SK-N-SH (cell line): ENCODE data around the gene CCNL1. TPM values are rescaled to one million over a fixed set of nuclear protein-coding genes. Genes with fewer than 3 reads are reported as not detected.

Experiments
- CTCF ChIA-PET: fragments of 300-600, 350-600 bp; formaldehyde crosslinking; extraction: SDS; loops from one replicate; lab custom pipeline; 2021; lab: Yijun Ruan, JAX
- POLR2A ChIA-PET: fragments of 350-600 bp; sonication (Branson Sonifier 250); formaldehyde crosslinking; extraction: SDS; loops from one replicate; lab custom pipeline; 2020; ENCODE audit warnings: antibody characterized with exemption, inconsistent platforms; lab: Yijun Ruan, JAX
- DNase-seq: peaks from one replicate; pipeline ENCODE4 v3.0.0; 2012
- H2AFZ ChIP-seq: fragments of 200-600 bp; sonication (generic); 2 replicates; pipeline ENCODE4 v1.8.1; 2016; ENCODE audit warnings: antibody characterized with exemption, mild to moderate bottlenecking, low read depth
- H3F3A ChIP-seq: fragments of 200-600 bp; sonication (generic); replicated peaks from 2 replicates; pipeline ENCODE3; 2016; ENCODE audit warnings: antibody characterized with exemption, mild to moderate bottlenecking; ENCODE audit not compliant: insufficient read depth
- H3K27ac ChIP-seq, 2 experiments: fragments of 200-500 bp in 1 of 2; fragments of 200-600 bp in 1 of 2; sonication (Bioruptor generic) in 1 of 2; sonication (generic), shearing (Covaris generic) in 1 of 2; 2 replicates each; pipeline versions ENCODE4 v1.5.1 to v1.6.1; 2014 to 2016; ENCODE audit warnings: low read depth in 2 of 2, inconsistent platforms in 1 of 2, low read length in 1 of 2, mild to moderate bottlenecking in 1 of 2, mixed read lengths in 1 of 2
- H3K27me3 ChIP-seq: fragments of 200-600 bp; sonication (generic), shearing (Covaris generic); 2 replicates; pipeline ENCODE4 v1.6.1; 2016; ENCODE audit warnings: mixed run types; ENCODE audit not compliant: insufficient read depth
- H3K36me3 ChIP-seq, 2 experiments: fragments of 200-500 bp in 1 of 2; fragments of 200-600 bp in 1 of 2; sonication (Bioruptor generic) in 1 of 2; sonication (generic) in 1 of 2; replicated peaks in 1 of 2; 2 replicates each; pipeline versions ENCODE3 to v1.5.1; 2014 to 2016; ENCODE audit warnings: low read length in 1 of 2, mild to moderate bottlenecking in 1 of 2; ENCODE audit not compliant: insufficient read depth in 2 of 2, control insufficient read depth in 1 of 2
- H3K4me1 ChIP-seq, 2 experiments: fragments of 200-500 bp in 1 of 2; fragments of 200-600 bp in 1 of 2; sonication (Bioruptor generic) in 1 of 2; sonication (generic), shearing (Covaris generic) in 1 of 2; 2 replicates each; pipeline versions ENCODE4 v1.5.1 to v1.6.1; 2014 to 2016; ENCODE audit warnings: low read depth in 1 of 2, low read length in 1 of 2, mixed run types in 1 of 2; ENCODE audit not compliant: insufficient read depth in 2 of 2, control insufficient read depth in 1 of 2
- H3K4me2 ChIP-seq: fragments of 200-600 bp; sonication (generic), shearing (Covaris generic); 2 replicates; pipeline ENCODE4 v1.6.1; 2017; ENCODE audit warnings: mixed run types
- H3K4me3 ChIP-seq, 2 experiments: fragments of 200-500 bp in 1 of 2; fragments of 200-600 bp in 1 of 2; sonication (Bioruptor generic) in 1 of 2; sonication (generic), shearing (Covaris generic) in 1 of 2; 2 replicates each; pipeline versions ENCODE4 v1.5.1 to v1.8.1; 2014 to 2016; ENCODE audit warnings: low read depth in 2 of 2, inconsistent platforms in 1 of 2, low read length in 1 of 2, mild to moderate bottlenecking in 1 of 2, mixed read lengths in 1 of 2, moderate library complexity in 1 of 2
- H3K79me2 ChIP-seq: fragments of 200-600 bp; sonication (generic); 2 replicates; pipeline ENCODE4 v1.8.1; 2017; ENCODE audit warnings: mild to moderate bottlenecking; ENCODE audit not compliant: insufficient read depth
- H3K9ac ChIP-seq: fragments of 200-600 bp; sonication (generic); 2 replicates; pipeline ENCODE4 v1.6.1; 2017; ENCODE audit warnings: mixed run types
- H3K9me2 ChIP-seq: fragments of 200-600 bp; sonication (generic); 2 replicates; pipeline ENCODE4 v1.6.1; 2017; ENCODE audit warnings: mixed run types
- H3K9me3 ChIP-seq: fragments of 200-600 bp; sonication (generic); 2 replicates; pipeline ENCODE4 v1.6.1; 2017; ENCODE audit warnings: mixed run types, mild to moderate bottlenecking, moderate library complexity
- H4K20me1 ChIP-seq: fragments of 200-600 bp; sonication (generic); 2 replicates; pipeline ENCODE4 v1.6.1; 2017; ENCODE audit warnings: mild to moderate bottlenecking, mixed run types; ENCODE audit not compliant: insufficient read depth
- EP300 ChIP-seq, 2 experiments: IDR thresholded peaks; 2 replicates each; pipeline versions ENCODE4 v1.4.0 to v1.6.1; 2012; ENCODE audit warnings: borderline replicate concordance in 1 of 2, low read depth in 1 of 2, low read length in 1 of 2
- FOXM1 ChIP-seq: IDR thresholded peaks from 2 replicates; pipeline ENCODE4 v1.4.0; 2012; ENCODE audit warnings: low read depth, mild to moderate bottlenecking
- MEF2A ChIP-seq: IDR thresholded peaks from 2 replicates; pipeline ENCODE4 v1.4.0; 2012; ENCODE audit warnings: low read depth, borderline replicate concordance
- NFIC ChIP-seq: IDR thresholded peaks from 2 replicates; pipeline ENCODE4 v1.4.0; 2012; ENCODE audit warnings: borderline replicate concordance
- NRF1 ChIP-seq: IDR thresholded peaks from 2 replicates; pipeline ENCODE4 v1.6.1; 2012; ENCODE audit warnings: low read depth, mild to moderate bottlenecking, low read length
- POLR2AphosphoS5 ChIP-seq: IDR thresholded peaks from 2 replicates; pipeline ENCODE4 v1.6.1; 2012; ENCODE audit warnings: low read depth, low read length
- RAD21 ChIP-seq: IDR thresholded peaks from 2 replicates; pipeline ENCODE4 v1.6.1; 2012; ENCODE audit warnings: mild to moderate bottlenecking, low read length
- RCOR1 ChIP-seq: fragments of 150-350 bp; IDR thresholded peaks from 2 replicates; pipeline ENCODE4 v1.6.1; 2017; ENCODE audit warnings: antibody characterized with exemption, low read length
- RFX5 ChIP-seq: IDR thresholded peaks from 2 replicates; pipeline ENCODE4 v1.6.1; 2012; ENCODE audit warnings: mild to moderate bottlenecking, improper control_type of control experiment, low read length
- RXRA ChIP-seq: IDR thresholded peaks from 2 replicates; pipeline ENCODE4 v1.4.0; 2012; ENCODE audit warnings: low read depth, mild to moderate bottlenecking, borderline replicate concordance
- SIN3A ChIP-seq: IDR thresholded peaks from 2 replicates; pipeline ENCODE4 v1.6.1; 2012; ENCODE audit warnings: low read depth, mild to moderate bottlenecking, low read length, moderate library complexity, borderline replicate concordance
- SMC3 ChIP-seq: IDR thresholded peaks from 2 replicates; pipeline ENCODE4 v1.6.1; 2012; ENCODE audit warnings: low read depth, low read length, improper control_type of control experiment
- TAF1 ChIP-seq: IDR thresholded peaks from 2 replicates; pipeline ENCODE4 v1.6.1; 2012; ENCODE audit warnings: low read depth, mild to moderate bottlenecking, low read length, moderate library complexity, borderline replicate concordance
- TCF12 ChIP-seq: IDR thresholded peaks from 2 replicates; pipeline ENCODE4 v1.4.0; 2012
- WGBS: methylation state at CpG from one replicate; pipeline ENCODE4 v1.1.6; 2017; ENCODE audit warnings: low lambda C conversion rate; 5-methylcytosine and 5-hydroxymethylcytosine counted together
- polyA plus RNA-seq, 3 experiments: library from polyadenylated mRNA; depleted of rRNA; stranded (reverse); fragments of >200 nt; gene quantifications; 2 replicates each; pipeline ENCODE4 v1.2.3, GENCODE V29; 2012
- TF ChIP-seq, protein P1 (sequence below): fragments of 150-350 bp; IDR thresholded peaks from 2 replicates; pipeline ENCODE4 v1.6.1; 2016; ENCODE audit warnings: mild to moderate bottlenecking, low read depth, low read length
- TF ChIP-seq, protein P2 (sequence below): fragments of 150-350 bp; IDR thresholded peaks from 2 replicates; pipeline ENCODE4 v1.6.1; 2017; ENCODE audit warnings: antibody characterized with exemption, low read length, low read depth, borderline replicate concordance
- TF ChIP-seq, protein P3 (sequence below): fragments of 200-600 bp; sonication (generic); IDR thresholded peaks from 2 replicates; pipeline ENCODE4 v1.6.1; 2017; ENCODE audit warnings: antibody characterized with exemption, mild to moderate bottlenecking, moderate library complexity
- TF ChIP-seq, protein P4 (sequence below): IDR thresholded peaks from 2 replicates; pipeline ENCODE4; 2012
- TF ChIP-seq, protein P5 (sequence below): IDR thresholded peaks from 2 replicates; pipeline ENCODE4 v1.4.0; 2012; ENCODE audit warnings: low read depth

Gene CCNL1
- polyA plus RNA-seq, 1 of the 3 experiments (the other 2 are of a cell fraction): 99.8 TPM

DNA sequence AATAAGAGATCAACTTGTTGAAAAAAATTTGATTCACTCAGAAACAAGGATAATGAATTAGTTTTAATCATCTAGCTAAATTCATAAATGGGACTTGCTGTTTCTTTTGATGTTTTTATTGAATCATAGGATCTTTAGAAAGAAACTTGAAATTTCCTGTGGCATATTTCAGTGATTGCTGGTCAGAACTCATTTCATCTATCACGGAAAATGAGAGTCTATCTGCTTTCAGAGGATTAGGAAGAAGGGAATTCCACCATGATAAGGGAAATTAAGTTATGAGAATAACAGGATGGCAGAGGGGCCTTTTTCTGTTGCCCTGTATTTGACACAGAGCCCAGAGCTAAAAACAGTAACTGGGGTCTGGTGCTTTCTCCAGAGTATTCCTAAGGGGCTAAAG lies 44.9 kb upstream of the CCNL1 start (continued):
- TF ChIP-seq, protein P1, sequence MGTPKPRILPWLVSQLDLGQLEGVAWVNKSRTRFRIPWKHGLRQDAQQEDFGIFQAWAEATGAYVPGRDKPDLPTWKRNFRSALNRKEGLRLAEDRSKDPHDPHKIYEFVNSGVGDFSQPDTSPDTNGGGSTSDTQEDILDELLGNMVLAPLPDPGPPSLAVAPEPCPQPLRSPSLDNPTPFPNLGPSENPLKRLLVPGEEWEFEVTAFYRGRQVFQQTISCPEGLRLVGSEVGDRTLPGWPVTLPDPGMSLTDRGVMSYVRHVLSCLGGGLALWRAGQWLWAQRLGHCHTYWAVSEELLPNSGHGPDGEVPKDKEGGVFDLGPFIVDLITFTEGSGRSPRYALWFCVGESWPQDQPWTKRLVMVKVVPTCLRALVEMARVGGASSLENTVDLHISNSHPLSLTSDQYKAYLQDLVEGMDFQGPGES: no peak
- TF ChIP-seq NFIC (no peak), MEF2A (no peak), RFX5 (peak; percentile 23; the same call in 1 of the 2 replicates), FOXM1 (no peak), TAF1 (no peak), SMC3 (peak; percentile 36; the same call in 1 of the 2 replicates), EP300 (IDR thresholded peaks at IDR 0.05; ENCODE audit: borderline replicate concordance in 1 of 2, low read depth in 1 of 2, low read length in 1 of 2) (peak in 1 of 2 experiments; percentile 77; a peak in 2 of 4 replicates), RAD21 (peak; percentile 18; the same call in 1 of the 2 replicates)
- TF ChIP-seq, protein P2, sequence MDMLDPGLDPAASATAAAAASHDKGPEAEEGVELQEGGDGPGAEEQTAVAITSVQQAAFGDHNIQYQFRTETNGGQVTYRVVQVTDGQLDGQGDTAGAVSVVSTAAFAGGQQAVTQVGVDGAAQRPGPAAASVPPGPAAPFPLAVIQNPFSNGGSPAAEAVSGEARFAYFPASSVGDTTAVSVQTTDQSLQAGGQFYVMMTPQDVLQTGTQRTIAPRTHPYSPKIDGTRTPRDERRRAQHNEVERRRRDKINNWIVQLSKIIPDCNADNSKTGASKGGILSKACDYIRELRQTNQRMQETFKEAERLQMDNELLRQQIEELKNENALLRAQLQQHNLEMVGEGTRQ: no peak
- TF ChIP-seq, protein P3, sequence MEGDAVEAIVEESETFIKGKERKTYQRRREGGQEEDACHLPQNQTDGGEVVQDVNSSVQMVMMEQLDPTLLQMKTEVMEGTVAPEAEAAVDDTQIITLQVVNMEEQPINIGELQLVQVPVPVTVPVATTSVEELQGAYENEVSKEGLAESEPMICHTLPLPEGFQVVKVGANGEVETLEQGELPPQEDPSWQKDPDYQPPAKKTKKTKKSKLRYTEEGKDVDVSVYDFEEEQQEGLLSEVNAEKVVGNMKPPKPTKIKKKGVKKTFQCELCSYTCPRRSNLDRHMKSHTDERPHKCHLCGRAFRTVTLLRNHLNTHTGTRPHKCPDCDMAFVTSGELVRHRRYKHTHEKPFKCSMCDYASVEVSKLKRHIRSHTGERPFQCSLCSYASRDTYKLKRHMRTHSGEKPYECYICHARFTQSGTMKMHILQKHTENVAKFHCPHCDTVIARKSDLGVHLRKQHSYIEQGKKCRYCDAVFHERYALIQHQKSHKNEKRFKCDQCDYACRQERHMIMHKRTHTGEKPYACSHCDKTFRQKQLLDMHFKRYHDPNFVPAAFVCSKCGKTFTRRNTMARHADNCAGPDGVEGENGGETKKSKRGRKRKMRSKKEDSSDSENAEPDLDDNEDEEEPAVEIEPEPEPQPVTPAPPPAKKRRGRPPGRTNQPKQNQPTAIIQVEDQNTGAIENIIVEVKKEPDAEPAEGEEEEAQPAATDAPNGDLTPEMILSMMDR: no peak
- TF ChIP-seq, protein P4, sequence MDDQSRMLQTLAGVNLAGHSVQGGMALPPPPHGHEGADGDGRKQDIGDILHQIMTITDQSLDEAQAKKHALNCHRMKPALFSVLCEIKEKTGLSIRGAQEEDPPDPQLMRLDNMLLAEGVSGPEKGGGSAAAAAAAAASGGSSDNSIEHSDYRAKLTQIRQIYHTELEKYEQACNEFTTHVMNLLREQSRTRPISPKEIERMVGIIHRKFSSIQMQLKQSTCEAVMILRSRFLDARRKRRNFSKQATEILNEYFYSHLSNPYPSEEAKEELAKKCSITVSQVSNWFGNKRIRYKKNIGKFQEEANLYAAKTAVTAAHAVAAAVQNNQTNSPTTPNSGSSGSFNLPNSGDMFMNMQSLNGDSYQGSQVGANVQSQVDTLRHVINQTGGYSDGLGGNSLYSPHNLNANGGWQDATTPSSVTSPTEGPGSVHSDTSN: no peak
- TF ChIP-seq, protein P5, sequence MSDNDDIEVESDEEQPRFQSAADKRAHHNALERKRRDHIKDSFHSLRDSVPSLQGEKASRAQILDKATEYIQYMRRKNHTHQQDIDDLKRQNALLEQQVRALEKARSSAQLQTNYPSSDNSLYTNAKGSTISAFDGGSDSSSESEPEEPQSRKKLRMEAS: no peak

DNA sequence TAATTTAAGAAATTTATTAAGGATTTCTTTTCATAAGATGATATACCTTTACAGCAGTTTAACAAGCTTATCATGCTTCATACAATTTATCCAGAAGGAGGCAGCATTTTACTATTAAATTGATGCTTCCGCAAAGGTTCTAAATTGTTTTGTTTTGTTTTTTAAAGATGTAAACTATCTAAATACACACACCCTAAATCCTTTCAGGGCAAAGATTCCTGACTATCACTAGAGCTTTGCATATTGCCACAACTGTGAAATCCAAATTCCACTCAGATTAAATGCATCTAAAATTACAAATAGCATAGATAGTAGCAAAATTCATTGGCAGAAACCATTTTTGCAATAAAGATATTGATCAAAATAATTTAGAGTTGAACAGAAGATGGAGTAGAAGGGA lies 44.5 kb upstream of the CCNL1 start:
- Histone ChIP-seq H3K4me3 (no peak overlapping the region), H3K9me2 (no peaks in the 10 kb centered on the region), H3K27ac (no peak overlapping the region), H4K20me1 (no peaks in the 10 kb centered on the region), H3K9me3 (no peaks in the 10 kb centered on the region), H3K9ac (no peak overlapping the region), H3K4me1 (peaks cover 6 to 13% of the 10 kb centered on the region in 2 experiments; a peak in 3 of 4 replicates), H3F3A (peaks cover 5% of the 10 kb centered on the region), H3K4me2 (no peak overlapping the region), H3K27me3 (no peaks in the 10 kb centered on the region), H2AFZ (0 out of 2 replicates have a peak overlapping the region, but pooled peaks have one; percentile 27), H3K79me2 (no peaks in the 10 kb centered on the region), H3K36me3 (no peaks in the 10 kb centered on the region)
- 4% methylated on average over 1 of the region's 1 CpG for WGBS
- TF ChIP-seq, protein P2: no peak
- TF ChIP-seq SIN3A: no peak
- TF ChIP-seq NRF1: no peak
- TF ChIP-seq POLR2AphosphoS5: no peak
- TF ChIP-seq RAD21: peak; percentile 82
- TF ChIP-seq, protein P3: peak; percentile 87
- no peak for TF ChIP-seq TAF1
- TF ChIP-seq RXRA: no peak
- TF ChIP-seq EP300 (IDR thresholded peaks at IDR 0.05; ENCODE audit: borderline replicate concordance in 1 of 2, low read depth in 1 of 2, low read length in 1 of 2): no peak
- no peak for TF ChIP-seq RCOR1
- TF ChIP-seq TCF12: 0 out of 2 replicates have a peak, but pooled peaks have one; percentile 6
- TF ChIP-seq SMC3: peak; percentile 57
- ChIA-PET POLR2A (no interaction called here), CTCF (interaction anchor here (0.6 to 8.9 kb wide), 45 partner anchors 11 to 1326 kb away, joined by 3 to 142 read pairs (median 5); partner anchors contain the start of genes CCNL1, PTX3 and VEPH1)
- DNase-seq: no peak
